Erythroblast (primary cell): ENCODE measurements around the gene PLXNB1.

ENCODE experiments used
- GATA1 ChIP-seq: IDR thresholded peaks from 2 replicates; pipeline ENCODE4 v1.6.1; 2011; ENCODE audit warnings: low read depth, mild to moderate bottlenecking, control low read depth, low read length, moderate library complexity
- POLR2A ChIP-seq: IDR thresholded peaks from 2 replicates; pipeline ENCODE4 v1.6.1; 2011; ENCODE audit warnings: mild to moderate bottlenecking, low read length

DNA sequence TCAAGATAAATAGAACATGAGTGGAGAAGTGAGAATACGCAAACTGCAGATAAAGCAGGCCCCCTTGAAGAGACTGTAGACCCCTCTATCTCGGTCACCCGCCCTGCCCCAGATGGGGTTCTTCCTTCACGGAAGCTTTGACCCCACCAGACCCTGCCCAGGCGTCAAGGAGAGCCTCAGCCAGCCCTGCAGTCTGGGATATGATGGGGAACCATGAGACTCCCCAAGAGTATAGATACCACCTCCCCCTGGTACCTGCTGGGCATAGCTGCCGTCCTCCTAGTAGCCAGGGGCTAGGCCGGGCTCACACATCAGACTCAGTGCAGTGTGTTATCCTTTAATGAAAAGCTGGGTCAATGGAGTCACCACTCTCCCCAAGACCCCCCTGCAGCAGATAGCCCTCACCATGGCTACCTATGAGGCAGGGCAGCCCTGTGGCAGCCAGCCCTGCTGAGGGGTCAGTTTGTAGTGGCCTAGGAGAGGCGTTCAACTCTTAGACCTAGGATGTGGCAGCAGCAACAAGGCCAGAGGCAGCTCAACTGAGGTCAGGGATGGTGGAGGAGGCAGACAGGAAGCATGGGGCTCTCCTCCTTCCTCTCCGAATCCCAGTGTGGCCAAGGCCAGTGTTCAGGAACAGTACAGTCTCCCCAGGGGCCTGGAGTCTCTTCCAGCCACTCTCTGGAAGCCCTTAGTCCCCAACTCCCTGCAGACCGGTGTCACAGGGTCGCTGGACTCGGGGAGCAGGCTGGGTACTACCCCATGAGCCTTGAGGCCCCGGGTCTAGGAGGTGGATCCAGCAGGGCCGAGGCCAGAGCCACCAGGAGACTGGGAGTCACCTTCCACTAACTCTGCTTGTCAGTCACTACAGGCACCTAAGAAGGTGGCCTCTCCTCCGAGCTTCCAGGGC is 26.1 kb downstream of the PLXNB1 start:
- TF ChIP-seq POLR2A: no peak
- TF ChIP-seq GATA1: no peak
